GM12892 (cell line): Measurements from ENCODE around the gene FBP2.

Experiments used
- POLR2A ChIP-seq: IDR thresholded peaks from 2 replicates; pipeline ENCODE4 v1.6.1; 2011; ENCODE audit warnings: low read depth, low read length, control low read depth
- POLR2AphosphoS5 ChIP-seq: IDR thresholded peaks from 2 replicates; pipeline ENCODE4 v1.6.1; 2011; ENCODE audit warnings: low read depth, low read length, control low read depth

GRCh38 chr9:94586814-94587213, 6.8 kb downstream of the FBP2 start:
- TF ChIP-seq POLR2A (no peak), POLR2AphosphoS5 (no peak)
